ENCODE data around the gene BIRC5. TPM values are rescaled to one million over a fixed set of nuclear protein-coding genes. Genes with fewer than 3 reads are reported as not detected.

The BIRC5 gene
- total and polyA plus RNA-seq, 8 donors, result 3.4 to 10.5 (median 6.4) TPM; not detected in 1

GRCh38 chr17:78266771-78267170 lies 52.7 kb downstream of the BIRC5 start:
- TF ChIP-seq EP300 (IDR thresholded peaks at IDR 0.05), result no peak
- no peak for TF ChIP-seq CTCF (IDR thresholded peaks at IDR 0.05)
- TF ChIP-seq POLR2AphosphoS5 (IDR thresholded peaks at IDR 0.05), result no peak
- TF ChIP-seq POLR2A (IDR thresholded peaks at IDR 0.05), result no peak
- no peaks in the 10 kb centered on the region for H3K9me3 ChIP-seq
- intact Hi-C loops (cut with DNase I; ENCODE audit: low total_unique reads), result no loop called here
- no peak overlapping the region for H3K4me3 ChIP-seq
- 87 to 91% (median 87%) methylated on average over 5 to 9 of the region's 9 CpGs for WGBS, 5 donors
- peak overlapping the region in 2 of 5 donors; percentile 45 to 68 for H3K27ac ChIP-seq
- peaks cover 0 to 38% (median 0%) of the 10 kb centered on the region in 3 donors for H3K27me3 ChIP-seq
- H3K36me3 ChIP-seq, result no peaks in the 10 kb centered on the region
- no peak for DNase-seq
- peaks cover 10 to 54% (median 32%) of the 10 kb centered on the region in 4 donors for H3K4me1 ChIP-seq

GRCh38 chr17:78267253-78268073 lies 53.4 kb downstream of the BIRC5 start:
- no peaks in the 10 kb centered on the region for H3K36me3 ChIP-seq
- no peaks in the 10 kb centered on the region for H3K9me3 ChIP-seq

GRCh38 chr17:78268191-78268874 lies 54.3 kb downstream of the BIRC5 start:
- 64 to 81% (median 71%) methylated on average over 13 to 24 of the region's 24 CpGs for WGBS, 5 donors
- Histone ChIP-seq H3K36me3 (no peaks in the 10 kb centered on the region), H3K4me3 (no peak overlapping the region), H3K27me3 (peaks cover 0 to 54% (median 0%) of the 10 kb centered on the region in 3 donors), H3K9me3 (no peaks in the 10 kb centered on the region), H3K27ac (no peak overlapping the region), H3K4me1 (peaks cover 10 to 62% (median 35%) of the 10 kb centered on the region in 4 donors)
- TF ChIP-seq CTCF (IDR thresholded peaks at IDR 0.05) (no peak), POLR2A (IDR thresholded peaks at IDR 0.05) (no peak), EP300 (IDR thresholded peaks at IDR 0.05) (no peak), POLR2AphosphoS5 (IDR thresholded peaks at IDR 0.05) (no peak)
- no peak for DNase-seq
- intact Hi-C loops (cut with DNase I; ENCODE audit: low total_unique reads), result no loop called here

More at GRCh38 chr17:78267253-78268073, 53.4 kb downstream of the BIRC5 start:
- H3K4me3 ChIP-seq, result no peak overlapping the region
- DNase-seq, result no peak
- intact Hi-C loops (cut with DNase I; ENCODE audit: low total_unique reads), result no loop called here
- peaks cover 10 to 61% (median 34%) of the 10 kb centered on the region in 4 donors for H3K4me1 ChIP-seq
- WGBS, 5 donors, result 81 to 86% (median 84%) methylated on average over 24 to 26 of the region's 26 CpGs
- H3K27me3 ChIP-seq, result peaks cover 0 to 45% (median 0%) of the 10 kb centered on the region in 3 donors
- H3K27ac ChIP-seq, result peak overlapping the region in 1 of 5 donors; percentile 68
- TF ChIP-seq POLR2AphosphoS5 (IDR thresholded peaks at IDR 0.05), result no peak
- TF ChIP-seq POLR2A (IDR thresholded peaks at IDR 0.05), result no peak
- TF ChIP-seq EP300 (IDR thresholded peaks at IDR 0.05), result no peak
- TF ChIP-seq CTCF (IDR thresholded peaks at IDR 0.05), result no peak

Measured in stomach (tissue), 9 donors.